ENCODE results near the gene PLA2G4C.
"Not testable (repeated sequence)": the region's sequence is repeated elsewhere in the genome, so short reads cannot be mapped to it uniquely, and the experiment has no call there.

PLA2G4C gene

GRCh38 chr19:48111280-48111679 is 663 bp upstream of the PLA2G4C start:
- DNase-seq (ENCODE audit: low read depth in 3 of 3), result no peak

GRCh38 chr19:48108997-48109782 is 1.4 kb downstream of the PLA2G4C start:
- no peak for DNase-seq (ENCODE audit: low read depth in 3 of 3)

GRCh38 chr19:48103922-48104321 is 6.7 kb downstream of the PLA2G4C start:
- DNase-seq (ENCODE audit: low read depth in 3 of 3), result no peak

DNA sequence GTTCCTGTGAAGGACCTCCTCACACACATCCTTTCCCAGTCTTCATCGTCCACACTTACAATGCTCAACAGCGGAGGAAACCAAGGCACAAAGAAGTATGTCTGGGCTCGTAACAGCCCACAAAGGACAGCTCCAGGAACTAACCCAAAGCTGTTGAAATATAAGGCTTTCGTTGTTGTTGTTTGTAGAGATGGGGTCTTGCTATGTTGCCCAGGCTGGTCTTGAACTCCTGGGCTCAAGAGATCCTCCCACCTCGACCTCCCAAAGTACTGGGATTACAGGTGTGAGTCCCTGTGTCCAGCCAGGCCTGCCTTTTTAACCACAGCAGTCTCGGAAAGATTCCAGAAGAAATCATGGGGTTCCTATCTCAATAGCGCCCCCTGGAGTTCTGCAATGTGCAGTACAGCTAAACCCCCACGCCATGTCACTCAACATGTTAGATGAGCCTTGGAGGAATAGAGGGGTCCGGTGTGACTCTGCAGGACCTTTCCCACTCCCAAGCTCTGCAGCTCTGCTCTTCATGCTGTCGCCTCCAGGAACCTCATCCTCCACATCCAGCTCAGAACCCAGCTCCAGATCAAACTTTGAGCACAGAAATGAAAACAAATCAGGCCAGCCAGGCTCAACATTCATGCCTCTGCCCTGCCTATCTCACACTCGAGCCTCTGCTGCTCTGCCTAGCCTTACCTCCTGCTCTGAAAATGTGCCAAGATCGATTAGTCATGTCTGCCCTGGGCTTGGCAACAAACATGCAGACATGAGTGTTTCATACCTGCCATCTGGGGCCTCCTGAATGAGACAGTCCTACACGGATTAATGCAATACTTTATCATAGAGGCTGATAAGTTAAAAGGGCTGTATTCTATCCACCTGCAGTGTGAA is 7.5 kb downstream of the PLA2G4C start:
- DNase-seq (ENCODE audit: low read depth in 3 of 3), result peak in 1 of 3 experiments; percentile 17

GRCh38 chr19:48095612-48096175 is 14.9 kb downstream of the PLA2G4C start:
- DNase-seq (ENCODE audit: low read depth in 3 of 3), result no peak

- no peak for DNase-seq (ENCODE audit: low read depth in 3 of 3)
Observed at GRCh38 chr19:48094855-48095203, 15.8 kb downstream of the PLA2G4C start.

GRCh38 chr19:48094129-48094854 is 16.3 kb downstream of the PLA2G4C start:
- no peak for DNase-seq (ENCODE audit: low read depth in 3 of 3)

DNA sequence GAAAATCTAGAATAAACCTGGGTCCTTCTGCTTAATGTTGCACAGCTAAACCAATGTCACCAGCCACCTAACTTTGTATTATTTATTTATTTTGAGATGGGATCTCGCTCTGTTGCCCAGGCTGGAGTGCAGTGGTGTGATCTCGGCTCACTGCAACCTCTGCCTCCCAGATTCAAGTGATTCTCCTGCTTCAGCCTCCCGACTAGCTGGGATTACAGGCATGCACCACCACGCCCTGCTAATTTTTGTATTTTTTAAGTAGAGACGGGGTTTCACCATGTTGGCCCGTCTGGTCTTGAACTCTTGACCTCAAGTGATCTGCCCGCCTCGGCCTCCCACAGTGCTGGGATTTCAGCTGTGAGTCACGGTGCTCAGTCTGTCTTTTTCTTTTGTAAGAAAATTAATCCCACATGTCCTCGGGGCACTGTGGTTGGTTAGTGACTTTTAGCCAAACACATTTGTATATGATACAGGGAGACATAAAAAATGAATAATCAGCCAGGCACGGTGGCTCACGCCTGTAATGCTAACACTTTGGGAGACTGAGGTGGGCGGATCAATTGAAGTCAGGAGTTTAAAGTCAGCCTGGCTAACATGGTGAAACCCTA is 19.4 kb downstream of the PLA2G4C start:
- not testable (repeated sequence) for DNase-seq (ENCODE audit: low read depth in 3 of 3)

- DNase-seq (ENCODE audit: low read depth in 3 of 3), result no peak
Observed at GRCh38 chr19:48090281-48090802, 20.3 kb downstream of the PLA2G4C start.

- DNase-seq (ENCODE audit: low read depth in 3 of 3), result not testable (repeated sequence)
Observed at GRCh38 chr19:48088991-48089390, 21.6 kb downstream of the PLA2G4C start.

DNA sequence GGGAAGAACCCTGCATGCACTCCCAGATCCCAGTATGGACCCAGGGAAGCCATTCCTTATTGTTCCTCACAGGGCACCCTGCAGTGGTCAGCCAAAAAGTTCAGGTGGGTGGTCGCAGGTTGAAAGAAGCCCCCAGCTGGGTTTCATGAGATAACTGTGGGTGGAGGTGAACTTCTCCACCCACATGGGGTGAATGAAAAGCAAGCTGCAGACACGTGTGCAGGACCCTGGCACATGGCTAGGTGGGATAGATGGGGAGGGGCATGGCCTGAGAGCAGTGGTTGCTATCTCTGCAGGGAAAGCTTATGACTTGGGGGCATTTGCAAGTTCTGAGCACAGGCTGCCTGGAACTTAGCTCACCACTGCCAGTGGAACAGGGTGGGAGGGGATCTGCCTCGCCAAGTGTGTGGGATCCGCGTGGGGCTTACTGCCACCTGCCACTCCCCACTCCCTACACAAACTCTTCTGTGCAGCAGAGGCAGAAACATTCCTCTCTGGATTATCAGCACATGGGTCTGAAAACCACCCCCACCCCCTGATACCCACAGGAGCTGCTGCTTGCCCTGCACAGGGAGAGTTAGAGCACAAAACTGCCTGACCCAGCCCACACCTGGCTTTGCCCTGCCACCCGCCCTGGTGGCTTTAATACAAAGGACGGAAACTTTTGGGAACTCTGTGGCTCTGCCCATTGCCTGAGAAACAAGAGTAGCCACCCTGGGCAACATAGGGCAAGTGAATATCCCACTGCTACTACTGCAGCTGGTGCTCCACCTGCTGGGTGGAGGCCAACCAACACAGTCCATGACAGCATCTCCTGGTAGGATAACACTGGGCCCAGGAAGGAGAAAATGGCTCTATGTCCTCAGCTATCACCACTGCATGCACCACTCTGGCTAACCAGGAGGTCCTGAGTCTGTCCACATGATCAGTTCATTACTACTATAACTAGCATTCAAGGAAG is 24.4 kb downstream of the PLA2G4C start:
- no peak for DNase-seq (ENCODE audit: low read depth in 3 of 3)

DNA sequence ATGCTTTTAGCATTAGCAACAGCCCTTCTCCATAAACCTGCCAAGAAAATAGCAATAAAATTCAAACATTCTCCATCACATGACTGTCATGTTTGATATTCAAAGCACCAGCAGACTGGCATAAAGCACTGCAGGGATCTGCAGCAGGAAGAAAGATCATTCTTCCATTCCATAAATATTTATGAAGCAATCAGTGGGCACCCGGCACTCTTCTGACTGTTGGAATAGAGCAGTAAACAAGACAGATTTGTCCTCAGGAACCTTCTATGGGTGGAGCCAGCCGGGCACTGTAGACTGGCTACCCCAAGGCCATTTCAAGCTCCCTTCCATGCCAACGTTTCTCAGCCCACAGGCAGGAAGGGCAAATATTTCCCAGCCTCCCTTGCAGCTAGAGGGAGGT is 25.5 kb downstream of the PLA2G4C start:
- DNase-seq (ENCODE audit: low read depth in 3 of 3), result no peak

- DNase-seq (ENCODE audit: low read depth in 3 of 3), result no peak
Observed at GRCh38 chr19:48081106-48081505, 29.5 kb downstream of the PLA2G4C start.

GRCh38 chr19:48070177-48070769 is 40.3 kb downstream of the PLA2G4C start:
- DNase-seq (ENCODE audit: low read depth in 3 of 3), result not testable (repeated sequence)

DNA sequence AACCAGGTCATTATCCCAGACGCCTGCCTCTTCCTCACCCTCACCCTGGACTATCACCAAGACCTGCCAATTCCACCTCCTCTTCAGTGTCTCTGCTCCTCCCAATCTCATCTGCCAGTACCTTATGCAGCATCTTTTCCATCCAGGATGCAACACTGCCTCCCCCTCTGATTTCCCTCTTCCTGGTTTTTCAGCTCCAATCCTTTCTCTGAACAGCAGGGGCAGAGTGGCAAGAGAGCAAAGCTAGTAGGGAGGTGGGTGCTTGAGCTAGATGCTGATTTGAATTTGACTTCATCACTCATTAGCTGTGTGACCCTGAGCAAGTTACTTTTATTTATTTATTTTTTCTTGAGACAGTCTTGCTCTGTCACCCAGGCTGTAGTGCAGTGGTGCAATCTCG is 41.2 kb downstream of the PLA2G4C start:
- DNase-seq (ENCODE audit: low read depth in 3 of 3), result no peak

- DNase-seq (ENCODE audit: low read depth in 3 of 3), result no peak
Observed at GRCh38 chr19:48064509-48064908, 46.1 kb downstream of the PLA2G4C start.

GRCh38 chr19:48061401-48062344 is 48.9 kb downstream of the PLA2G4C start:
- DNase-seq (ENCODE audit: low read depth in 3 of 3), result no peak

DNA sequence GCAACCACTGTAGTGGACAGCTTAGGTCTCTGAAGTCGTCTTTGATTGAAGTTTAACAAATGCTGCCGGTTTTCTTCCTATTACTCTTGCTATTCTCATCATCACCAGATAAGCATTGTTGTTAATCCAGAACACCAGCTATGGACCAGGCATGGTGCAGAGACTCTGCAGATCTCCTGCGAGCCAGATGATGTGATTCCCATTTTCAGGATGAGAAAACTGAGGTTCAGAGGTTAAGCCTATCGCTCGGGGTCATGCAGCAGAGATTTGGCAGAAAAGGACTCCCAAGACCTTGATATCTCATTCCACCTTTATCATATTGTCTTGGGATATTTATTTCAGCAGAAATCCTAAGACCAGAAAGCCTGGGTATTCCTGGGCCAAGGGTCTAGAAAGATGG is 50.2 kb downstream of the PLA2G4C start:
- no peak for DNase-seq (ENCODE audit: low read depth in 3 of 3)

DNA sequence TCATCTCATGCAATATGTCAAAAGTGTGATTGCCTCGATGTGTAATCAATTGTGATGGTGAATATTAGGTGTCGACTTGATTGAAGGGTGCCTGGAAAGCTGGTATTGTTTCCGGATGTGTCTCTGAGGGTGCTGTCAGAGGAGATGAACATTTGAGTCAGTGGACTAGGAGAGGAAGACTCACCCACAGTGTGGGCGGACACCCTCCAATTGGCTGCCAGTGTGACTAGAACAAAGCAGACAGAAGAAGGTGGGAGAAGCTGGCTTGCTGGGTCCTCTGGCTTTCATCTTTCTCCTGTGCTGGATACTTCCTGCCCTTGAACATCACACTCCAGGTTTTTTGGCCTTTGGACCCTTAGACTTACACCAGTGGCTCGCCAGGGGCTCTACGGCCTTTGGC is 51.3 kb downstream of the PLA2G4C start:
- no peak for DNase-seq (ENCODE audit: low read depth in 3 of 3)
